Mammary epithelial cell (primary cell): ENCODE results near the gene TBC1D22A.

Source experiments
- EZH2 ChIP-seq: IDR thresholded peaks from 2 replicates; pipeline ENCODE4 v1.6.1; 2012; ENCODE audit warnings: low read length, inconsistent platforms, borderline replicate concordance
- TF ChIP-seq, protein P1 (sequence below), 2 donors: IDR thresholded peaks in 1 of 2; conservative IDR thresholded peaks in 1 of 2; 2 replicates each; pipeline ENCODE4 v1.5.1; 2011 to 2012; ENCODE audit warnings: inconsistent platforms in 2 of 2, low read length in 2 of 2, mild to moderate bottlenecking in 2 of 2, control low read depth in 1 of 2, low read depth in 1 of 2; ENCODE audit not compliant: insufficient read depth in 1 of 2; ENCODE audit errors: extremely low read depth in 1 of 2

DNA sequence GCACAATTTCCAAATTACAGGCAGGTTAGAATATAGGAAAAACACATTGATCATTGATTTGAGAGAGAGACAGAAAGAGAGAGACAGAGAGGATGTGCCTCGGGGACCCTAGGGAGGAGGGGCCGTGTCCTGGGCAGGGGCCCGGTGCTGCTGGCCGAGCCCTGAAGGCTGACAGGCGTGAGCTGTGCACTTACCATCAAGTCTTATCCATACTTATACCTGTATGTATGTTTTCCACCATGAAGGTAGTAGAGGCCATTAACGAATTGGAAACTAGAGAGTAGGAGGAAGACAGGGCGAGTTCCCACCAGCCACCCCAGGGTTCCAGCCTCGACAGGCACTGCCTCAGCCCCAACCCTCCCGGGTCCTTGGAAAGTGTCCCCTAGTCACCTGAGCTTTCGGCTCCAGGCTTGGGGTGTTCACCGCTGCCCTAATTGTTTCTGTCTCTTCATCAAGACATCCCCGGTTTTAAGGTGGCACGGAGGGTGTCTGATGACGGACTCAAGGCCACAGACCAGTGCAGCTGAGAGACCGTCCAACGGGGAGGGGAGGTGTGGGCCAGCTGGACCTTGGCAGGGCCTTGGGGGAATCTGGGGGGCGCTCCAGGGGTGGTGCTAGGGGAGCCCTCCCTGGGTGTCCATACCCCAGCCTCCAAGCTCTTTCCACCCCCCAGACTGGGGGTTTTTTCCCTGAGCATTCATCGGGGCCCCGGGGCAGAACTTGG, 431.3 kb downstream of the TBC1D22A start:
- TF ChIP-seq, protein P1, sequence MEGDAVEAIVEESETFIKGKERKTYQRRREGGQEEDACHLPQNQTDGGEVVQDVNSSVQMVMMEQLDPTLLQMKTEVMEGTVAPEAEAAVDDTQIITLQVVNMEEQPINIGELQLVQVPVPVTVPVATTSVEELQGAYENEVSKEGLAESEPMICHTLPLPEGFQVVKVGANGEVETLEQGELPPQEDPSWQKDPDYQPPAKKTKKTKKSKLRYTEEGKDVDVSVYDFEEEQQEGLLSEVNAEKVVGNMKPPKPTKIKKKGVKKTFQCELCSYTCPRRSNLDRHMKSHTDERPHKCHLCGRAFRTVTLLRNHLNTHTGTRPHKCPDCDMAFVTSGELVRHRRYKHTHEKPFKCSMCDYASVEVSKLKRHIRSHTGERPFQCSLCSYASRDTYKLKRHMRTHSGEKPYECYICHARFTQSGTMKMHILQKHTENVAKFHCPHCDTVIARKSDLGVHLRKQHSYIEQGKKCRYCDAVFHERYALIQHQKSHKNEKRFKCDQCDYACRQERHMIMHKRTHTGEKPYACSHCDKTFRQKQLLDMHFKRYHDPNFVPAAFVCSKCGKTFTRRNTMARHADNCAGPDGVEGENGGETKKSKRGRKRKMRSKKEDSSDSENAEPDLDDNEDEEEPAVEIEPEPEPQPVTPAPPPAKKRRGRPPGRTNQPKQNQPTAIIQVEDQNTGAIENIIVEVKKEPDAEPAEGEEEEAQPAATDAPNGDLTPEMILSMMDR (conservative IDR thresholded peaks at IDR 0.05 in 1 of 2, IDR thresholded peaks at IDR 0.05 in 1 of 2; ENCODE audit: extremely low read depth in 1 of 2, insufficient read depth in 1 of 2, low read depth in 1 of 2, low read length in 2 of 2): no peak
- no peak for TF ChIP-seq EZH2
